GM19324 (cell line): ENCODE measurements around the gene ANKRD33B.
"Not testable (repeated sequence)": the region's sequence is repeated elsewhere in the genome, so short reads cannot be mapped to it uniquely, and the experiment has no call there.

Source experiments
- ATAC-seq: cut with Tn5 transposase; IDR thresholded peaks from one replicate; pipeline ENCODE4 v1.9.1; 2021; ENCODE audit warnings: mild to moderate bottlenecking, moderate library complexity; ENCODE audit not compliant: unreplicated experiment, low FRiP score

ANKRD33B gene

GRCh38 chr5:10632110-10632761 is 68.4 kb downstream of the ANKRD33B start:
- peak; percentile 52 for ATAC-seq

GRCh38 chr5:10633271-10634049 is 69.6 kb downstream of the ANKRD33B start:
- no peak for ATAC-seq

DNA sequence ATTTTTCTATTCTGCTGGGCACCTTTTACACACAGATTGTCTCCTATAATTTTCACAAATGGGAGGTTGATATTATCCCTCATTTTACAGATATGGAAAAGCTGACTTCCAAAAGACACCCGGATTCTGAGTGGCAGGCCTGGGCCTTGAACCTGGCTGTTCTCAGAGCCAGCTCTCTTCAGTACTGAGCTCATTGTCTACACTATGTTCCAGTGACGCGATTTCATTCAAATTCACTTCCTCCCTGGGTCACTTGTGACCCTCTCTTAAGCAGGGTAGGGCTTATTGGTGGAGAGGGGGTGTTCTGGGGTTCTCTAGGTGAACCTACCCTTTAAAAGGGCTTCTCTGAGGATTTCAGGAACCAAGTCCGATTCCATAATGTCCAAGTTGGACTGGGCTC is 70.2 kb downstream of the ANKRD33B start:
- no peak for ATAC-seq

DNA sequence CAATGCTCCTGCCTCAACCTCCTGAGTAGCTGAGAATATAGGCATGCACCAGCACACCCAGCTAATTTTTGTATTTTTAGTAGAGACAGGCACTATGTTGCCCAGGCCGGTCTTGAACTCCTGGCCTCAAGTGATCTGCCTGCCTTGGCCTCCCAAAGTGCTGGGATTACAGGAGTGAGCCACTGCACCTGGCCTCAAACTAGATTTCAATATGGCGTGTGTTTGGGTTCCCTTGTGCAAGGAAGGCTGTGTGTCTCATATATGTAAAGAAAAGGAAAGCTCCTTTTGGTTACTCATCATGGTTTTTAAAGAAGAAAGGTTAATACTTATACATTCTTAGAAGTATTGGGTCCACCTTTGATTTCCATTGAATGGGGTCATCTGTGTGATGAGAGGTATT is 70.7 kb downstream of the ANKRD33B start:
- ATAC-seq = no peak

DNA sequence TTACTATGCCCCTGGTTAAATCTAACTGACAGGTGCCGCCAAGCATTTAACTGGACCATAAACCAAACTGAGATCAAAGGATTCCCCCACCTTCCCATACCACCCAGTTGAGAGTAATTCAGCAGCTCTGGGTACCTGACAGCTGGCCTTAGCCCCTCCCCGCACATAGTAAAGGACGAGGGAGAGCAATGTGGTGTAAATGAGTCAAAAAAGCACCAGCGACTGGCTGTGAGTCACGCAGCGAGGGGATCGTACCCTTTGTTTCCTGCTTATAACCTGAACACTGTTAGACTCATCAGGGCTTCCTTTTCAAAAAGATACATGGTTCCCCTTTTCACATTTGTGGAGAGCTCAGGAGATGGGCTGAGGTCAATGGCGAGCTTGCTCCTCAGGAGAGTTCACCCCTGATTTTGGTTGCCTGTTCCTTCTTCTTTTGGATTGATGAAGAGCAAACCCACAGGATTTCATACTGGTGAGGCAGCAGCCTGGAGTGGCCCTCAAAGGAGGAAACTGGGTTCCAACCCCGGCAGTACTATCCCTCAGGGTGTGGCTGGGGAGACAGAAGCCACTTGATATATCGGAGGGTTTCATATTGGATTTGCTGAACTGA is 71.5 kb downstream of the ANKRD33B start:
- ATAC-seq = peak; percentile 55

GRCh38 chr5:10635867-10636350 is 72.0 kb downstream of the ANKRD33B start:
- ATAC-seq = peak; percentile 1

- no peak for ATAC-seq
Measured at GRCh38 chr5:10636363-10637142, 72.7 kb downstream of the ANKRD33B start.

GRCh38 chr5:10637944-10638343 is 74.1 kb downstream of the ANKRD33B start:
- ATAC-seq = no peak

- not testable (repeated sequence) for ATAC-seq
Measured at GRCh38 chr5:10638723-10639122, 74.9 kb downstream of the ANKRD33B start.

DNA sequence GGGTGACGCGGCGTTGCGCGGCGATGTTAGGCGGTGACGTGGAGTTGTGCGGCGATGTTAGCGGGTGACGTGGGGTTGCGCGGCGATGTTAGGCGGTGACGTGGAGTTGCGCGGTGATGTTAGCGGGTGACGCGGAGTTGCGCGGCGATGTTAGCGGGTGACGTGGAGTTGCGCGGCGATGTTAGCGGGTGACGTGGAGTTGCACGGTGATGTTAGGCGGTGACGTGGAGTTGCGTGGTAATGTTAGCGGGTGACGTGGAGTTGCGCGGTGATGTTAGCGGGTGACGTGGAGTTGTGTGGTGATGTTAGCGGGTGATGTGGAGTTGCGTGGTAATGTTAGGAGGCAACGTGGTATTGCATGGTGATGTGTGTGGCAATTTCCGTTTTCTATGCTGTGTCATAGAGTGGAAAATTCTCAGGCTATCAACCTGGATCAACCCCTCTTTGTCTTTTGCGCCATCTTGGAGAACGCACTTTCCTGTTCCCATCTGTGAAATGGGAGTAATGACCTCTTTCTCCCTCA is 76.0 kb downstream of the ANKRD33B start:
- ATAC-seq = no peak

GRCh38 chr5:10642367-10642766 is 78.5 kb downstream of the ANKRD33B start:
- ATAC-seq = no peak

GRCh38 chr5:10644192-10644591 is 80.3 kb downstream of the ANKRD33B start:
- ATAC-seq = no peak

DNA sequence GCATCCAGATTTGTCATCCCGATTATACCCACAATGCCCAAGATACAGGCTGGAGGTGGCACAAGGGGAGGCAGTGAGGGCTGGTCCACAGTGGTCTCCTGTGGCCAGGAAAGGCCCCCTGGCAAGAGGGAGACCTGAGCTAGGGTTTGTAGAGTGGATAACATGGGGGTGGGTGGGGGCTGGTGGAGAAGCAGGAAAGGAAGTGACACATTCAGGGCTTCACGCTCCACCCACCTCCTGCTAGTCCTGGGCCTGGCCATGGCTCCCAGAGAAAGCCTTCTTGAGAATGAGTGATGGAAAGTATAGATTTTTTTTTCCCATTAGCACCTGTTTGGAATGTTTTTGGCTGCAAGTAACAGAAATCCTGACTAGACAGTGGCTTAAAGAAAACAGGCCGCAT is 81.3 kb downstream of the ANKRD33B start:
- ATAC-seq = no peak

GRCh38 chr5:10645671-10646070 is 81.8 kb downstream of the ANKRD33B start:
- no peak for ATAC-seq

DNA sequence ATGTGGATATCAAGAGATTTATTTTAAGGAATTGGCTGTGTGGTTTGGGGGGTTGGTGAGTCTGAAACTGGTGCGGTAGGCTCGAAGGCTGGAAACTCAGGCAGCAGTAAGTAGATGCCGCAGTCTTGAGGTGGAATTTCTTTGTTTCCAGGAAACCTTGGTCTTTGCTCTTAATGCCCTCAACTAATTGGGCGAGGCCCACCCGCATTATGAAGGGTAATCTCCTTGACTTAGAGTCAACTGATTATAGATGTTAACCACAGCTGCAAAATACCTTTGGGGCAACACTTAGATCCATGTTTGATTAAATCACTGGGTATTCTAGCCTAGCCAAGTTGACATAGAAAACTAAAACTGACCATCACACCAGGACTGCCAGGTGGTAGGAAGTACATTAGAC is 83.8 kb downstream of the ANKRD33B start:
- no peak for ATAC-seq

- no peak for ATAC-seq
Measured at GRCh38 chr5:10648806-10649665, 85.2 kb downstream of the ANKRD33B start.

- ATAC-seq = no peak
Measured at GRCh38 chr5:10649666-10650380, 86.0 kb downstream of the ANKRD33B start.

DNA sequence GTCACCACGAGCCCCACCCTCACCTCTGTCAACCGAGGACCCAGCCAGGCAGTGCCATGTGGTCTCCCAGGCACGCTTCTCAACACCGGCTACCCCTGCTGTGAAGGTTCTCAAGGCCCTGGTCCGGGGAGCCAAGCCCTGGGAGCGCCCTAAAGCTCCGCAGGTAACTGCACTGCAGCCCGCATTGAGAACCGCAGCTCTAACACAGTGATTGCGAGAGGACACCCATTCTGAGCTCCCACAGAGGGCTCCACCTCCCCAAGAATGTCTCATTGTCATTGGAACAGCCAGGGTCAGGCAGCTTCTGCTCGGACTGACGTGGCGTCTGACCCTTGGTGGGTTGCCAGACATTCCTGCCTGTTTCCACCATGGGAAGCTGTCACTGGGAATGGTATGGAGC is 88.3 kb downstream of the ANKRD33B start:
- no peak for ATAC-seq

- no peak for ATAC-seq
Measured at GRCh38 chr5:10652606-10653005, 88.7 kb downstream of the ANKRD33B start.
